Epithelial cell of esophagus (primary cell): ENCODE results near the gene DSC3.

Experiments
- DNase-seq: peaks from one replicate; pipeline ENCODE4 v3.0.0; 2010; ENCODE audit warnings: low read depth
- H3K4me3 ChIP-seq: 2 replicates; pipeline ENCODE4 v1.5.1; 2011; ENCODE audit warnings: mild to moderate bottlenecking, low read length, control low read depth
- CTCF ChIP-seq: IDR thresholded peaks from 2 replicates; pipeline ENCODE4 v1.5.1; 2011; ENCODE audit warnings: low read depth, mild to moderate bottlenecking, low read length, control low read depth, inconsistent platforms; ENCODE audit not compliant: insufficient read depth; ENCODE audit errors: missing control alignments

DSC3 gene

GRCh38 chr18:30971338-30971956, 71.1 kb downstream of the DSC3 start:
- peak; percentile 47 for DNase-seq
- TF ChIP-seq CTCF, result peak; percentile 44
- H3K4me3 ChIP-seq, result no peak overlapping the region

- H3K4me3 ChIP-seq, result no peak overlapping the region
- TF ChIP-seq CTCF, result peak; percentile 48
- DNase-seq, result peak; percentile 80
These were observed 72.2 kb downstream of the DSC3 start for GRCh38 chr18:30970196-30970816.

- no peak for DNase-seq
- no peak for TF ChIP-seq CTCF
- H3K4me3 ChIP-seq, result no peak overlapping the region
These were observed 72.8 kb downstream of the DSC3 start for GRCh38 chr18:30969670-30970170.

GRCh38 chr18:30967701-30968100, 74.8 kb downstream of the DSC3 start:
- DNase-seq, result peak; percentile 68
- H3K4me3 ChIP-seq, result no peak overlapping the region
- TF ChIP-seq CTCF, result no peak

- H3K4me3 ChIP-seq, result no peak overlapping the region
- no peak for DNase-seq
- no peak for TF ChIP-seq CTCF
These were observed 77.3 kb downstream of the DSC3 start for GRCh38 chr18:30965237-30965636.

GRCh38 chr18:30960661-30961060, 81.9 kb downstream of the DSC3 start:
- no peak for DNase-seq
- no peak for TF ChIP-seq CTCF
- H3K4me3 ChIP-seq, result no peak overlapping the region

GRCh38 chr18:30957066-30957465, 85.5 kb downstream of the DSC3 start:
- TF ChIP-seq CTCF, result no peak
- no peak overlapping the region for H3K4me3 ChIP-seq
- peak; percentile 11 for DNase-seq
